ENCODE data around the gene ITGB6.

- TF ChIP-seq CTCF (IDR thresholded peaks at IDR 0.05), result no peak
- peak in 1 of 2 donors; percentile 58 for TF ChIP-seq POLR2AphosphoS5 (IDR thresholded peaks at IDR 0.05; ENCODE audit: insufficient read depth in 1 of 2, low read depth in 1 of 2)
These were observed 8.0 kb upstream of the ITGB6 start for GRCh38 chr2:160207804-160208654.

All from vagina (tissue), 2 donors.